MM.1S (cell line): Measurements from ENCODE around the gene ZC2HC1C.

Experiments used
- DNase-seq: peaks from one replicate; pipeline ENCODE4 v3.0.0-alpha.2; 2015
- H2AFZ ChIP-seq: fragments of 300-600 bp; sonication (generic); 2 replicates; pipeline ENCODE4 v1.6.0; 2016; ENCODE audit warnings: antibody characterized with exemption, low read length
- H3F3A ChIP-seq: fragments of 300-600 bp; sonication (generic); 2 replicates; pipeline ENCODE4 v1.6.1; 2016; ENCODE audit warnings: mild to moderate bottlenecking, antibody characterized with exemption, low read length, moderate library complexity, mixed read lengths; ENCODE audit not compliant: insufficient read depth
- H3K27ac ChIP-seq: fragments of 300-600 bp; sonication (generic); 2 replicates; pipeline ENCODE4 v1.5.1; 2016; ENCODE audit warnings: mild to moderate bottlenecking, low read length
- H3K27me3 ChIP-seq: fragments of 300-600 bp; sonication (generic); replicated peaks from 2 replicates; pipeline ENCODE4 v1.6.0; 2016; ENCODE audit warnings: low read length; ENCODE audit not compliant: insufficient read depth
- H3K36me3 ChIP-seq: fragments of 300-600 bp; sonication (generic); replicated peaks from 2 replicates; pipeline ENCODE4 v1.6.1; 2016; ENCODE audit warnings: mild to moderate bottlenecking, low read length, mixed read lengths; ENCODE audit not compliant: insufficient read depth
- H3K4me1 ChIP-seq: fragments of 300-600 bp; sonication (generic); 2 replicates; pipeline ENCODE4 v1.6.1; 2016; ENCODE audit warnings: low read length, mixed read lengths
- H3K4me2 ChIP-seq: fragments of 300-600 bp; sonication (generic); 2 replicates; pipeline ENCODE4 v1.6.0; 2016; ENCODE audit warnings: low read depth, low read length
- H3K4me3 ChIP-seq: fragments of 300-600 bp; sonication (generic); 2 replicates; pipeline ENCODE4 v1.5.1; 2016; ENCODE audit warnings: low read length, mixed read lengths
- H3K79me2 ChIP-seq: fragments of 300-600 bp; sonication (generic); 2 replicates; pipeline ENCODE4 v1.6.1; 2016; ENCODE audit warnings: mixed run types, low read length, mixed read lengths
- H3K9ac ChIP-seq: fragments of 300-600 bp; sonication (generic); 2 replicates; pipeline ENCODE4 v1.6.1; 2016; ENCODE audit warnings: low read length, mixed read lengths
- H3K9me2 ChIP-seq: fragments of 300-600 bp; sonication (generic); replicated peaks from 2 replicates; pipeline ENCODE4 v1.6.1; 2016; ENCODE audit warnings: mild to moderate bottlenecking, low read length, mixed read lengths; ENCODE audit not compliant: insufficient read depth
- H3K9me3 ChIP-seq: fragments of 300-600 bp; sonication (generic); replicated peaks from 2 replicates; pipeline ENCODE4 v1.6.1; 2016; ENCODE audit warnings: mild to moderate bottlenecking, low read length, mixed read lengths; ENCODE audit not compliant: insufficient read depth
- H4K20me1 ChIP-seq: fragments of 300-600 bp; sonication (generic); 2 replicates; pipeline ENCODE4 v1.6.1; 2016; ENCODE audit warnings: mild to moderate bottlenecking, low read length, moderate library complexity, mixed read lengths; ENCODE audit not compliant: insufficient read depth
- EZH2 ChIP-seq: fragments of 300-600 bp; sonication (generic); optimal IDR thresholded peaks from 2 replicates; pipeline ENCODE3; 2017; ENCODE audit warnings: low read depth, mild to moderate bottlenecking, antibody characterized with exemption, low read length, mixed read lengths
- EZH2phosphoT487 ChIP-seq: fragments of 300-600 bp; sonication (generic); IDR thresholded peaks from 2 replicates; pipeline ENCODE4 v1.6.1; 2018; ENCODE audit warnings: antibody characterized with exemption, low read length
- TF ChIP-seq, protein P1 (sequence below): fragments of 300-600 bp; sonication (generic); IDR thresholded peaks from 2 replicates; pipeline ENCODE4 v1.5.1; 2016; ENCODE audit warnings: antibody characterized with exemption, low read length, mixed read lengths

The ZC2HC1C gene

GRCh38 chr14:75121552-75121951 lies 52.1 kb downstream of the ZC2HC1C start:
- Histone ChIP-seq H2AFZ (no peak overlapping the region), H3K9me2 (no peaks in the 10 kb centered on the region), H3K4me2 (no peak overlapping the region), H3K9me3 (no peaks in the 10 kb centered on the region), H3K4me1 (0 out of 2 replicates have a peak, but pooled peaks cover 7% of the 10 kb centered on the region), H4K20me1 (no peaks in the 10 kb centered on the region), H3K27ac (no peak overlapping the region), H3K9ac (no peak overlapping the region), H3K4me3 (no peak overlapping the region), H3K36me3 (no peaks in the 10 kb centered on the region), H3F3A (no peaks in the 10 kb centered on the region), H3K79me2 (peaks cover 10% of the 10 kb centered on the region), H3K27me3 (no peaks in the 10 kb centered on the region)
- TF ChIP-seq, protein P1, sequence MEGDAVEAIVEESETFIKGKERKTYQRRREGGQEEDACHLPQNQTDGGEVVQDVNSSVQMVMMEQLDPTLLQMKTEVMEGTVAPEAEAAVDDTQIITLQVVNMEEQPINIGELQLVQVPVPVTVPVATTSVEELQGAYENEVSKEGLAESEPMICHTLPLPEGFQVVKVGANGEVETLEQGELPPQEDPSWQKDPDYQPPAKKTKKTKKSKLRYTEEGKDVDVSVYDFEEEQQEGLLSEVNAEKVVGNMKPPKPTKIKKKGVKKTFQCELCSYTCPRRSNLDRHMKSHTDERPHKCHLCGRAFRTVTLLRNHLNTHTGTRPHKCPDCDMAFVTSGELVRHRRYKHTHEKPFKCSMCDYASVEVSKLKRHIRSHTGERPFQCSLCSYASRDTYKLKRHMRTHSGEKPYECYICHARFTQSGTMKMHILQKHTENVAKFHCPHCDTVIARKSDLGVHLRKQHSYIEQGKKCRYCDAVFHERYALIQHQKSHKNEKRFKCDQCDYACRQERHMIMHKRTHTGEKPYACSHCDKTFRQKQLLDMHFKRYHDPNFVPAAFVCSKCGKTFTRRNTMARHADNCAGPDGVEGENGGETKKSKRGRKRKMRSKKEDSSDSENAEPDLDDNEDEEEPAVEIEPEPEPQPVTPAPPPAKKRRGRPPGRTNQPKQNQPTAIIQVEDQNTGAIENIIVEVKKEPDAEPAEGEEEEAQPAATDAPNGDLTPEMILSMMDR = no peak
- TF ChIP-seq EZH2phosphoT487 = no peak
- no peak for TF ChIP-seq EZH2
- DNase-seq = no peak

DNA sequence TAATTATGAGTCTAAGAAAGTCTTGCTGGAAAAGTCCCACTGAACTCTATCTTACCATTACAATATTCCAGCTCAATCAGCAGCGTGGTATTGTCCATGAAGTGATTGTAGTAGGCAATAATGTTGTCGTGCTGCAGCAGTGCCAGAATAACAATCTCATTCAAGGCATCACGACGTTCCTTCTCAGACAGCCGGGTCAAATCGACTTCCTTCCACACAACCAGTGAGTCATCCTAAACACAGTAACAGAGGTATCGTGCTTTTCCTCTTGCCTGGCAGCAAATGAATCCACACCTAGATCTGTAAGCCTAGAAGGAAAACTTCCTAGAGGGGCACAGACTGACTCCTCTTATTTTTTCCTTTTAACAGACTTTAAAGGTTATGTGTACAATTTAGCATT lies 54.5 kb downstream of the ZC2HC1C start:
- TF ChIP-seq, protein P1 = no peak
- no peak for TF ChIP-seq EZH2phosphoT487
- TF ChIP-seq EZH2 = no peak
- 0 out of 2 replicates have a peak, but pooled peaks cover 7% of the 10 kb centered on the region for H3K4me1 ChIP-seq
- H3K4me3 ChIP-seq = no peak overlapping the region
- H3K9ac ChIP-seq = no peak overlapping the region
- H3K9me2 ChIP-seq = no peaks in the 10 kb centered on the region
- H3K9me3 ChIP-seq = no peaks in the 10 kb centered on the region
- H3K27ac ChIP-seq = no peak overlapping the region
- DNase-seq = no peak
- H3K4me2 ChIP-seq = no peak overlapping the region
- peaks cover 19% of the 10 kb centered on the region for H3K79me2 ChIP-seq
- no peaks in the 10 kb centered on the region for H3K36me3 ChIP-seq
- H2AFZ ChIP-seq = no peak overlapping the region
- H3F3A ChIP-seq = no peaks in the 10 kb centered on the region
- no peaks in the 10 kb centered on the region for H3K27me3 ChIP-seq
- no peaks in the 10 kb centered on the region for H4K20me1 ChIP-seq

DNA sequence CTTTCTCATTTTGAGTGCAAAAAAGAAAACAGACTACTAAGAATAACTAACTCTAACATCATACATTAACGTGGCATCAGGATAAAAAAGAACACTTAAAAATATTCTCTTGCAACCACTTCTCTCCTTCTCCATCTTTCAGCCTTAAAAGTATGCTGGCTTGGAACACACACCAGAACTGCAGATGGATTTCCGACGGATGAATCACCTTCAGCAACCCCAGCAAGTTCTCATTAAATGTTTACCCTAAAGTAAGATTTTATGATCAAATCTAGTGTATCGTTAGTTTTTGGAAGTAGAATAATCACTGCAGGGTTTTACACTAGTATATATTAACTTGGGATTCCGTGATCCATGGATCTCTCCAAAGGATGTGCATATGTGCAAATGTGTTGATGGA lies 56.2 kb downstream of the ZC2HC1C start:
- peak overlapping the region; percentile 74 for H3K4me2 ChIP-seq

More for the DNA sequence above, 56.2 kb downstream of the ZC2HC1C start:
- H3K36me3 ChIP-seq = no peaks in the 10 kb centered on the region
- H2AFZ ChIP-seq = no peak overlapping the region
- no peaks in the 10 kb centered on the region for H3K9me3 ChIP-seq
- no peak overlapping the region for H3K27ac ChIP-seq
- H3K4me3 ChIP-seq = peak overlapping the region; percentile 76
- H3K9me2 ChIP-seq = no peaks in the 10 kb centered on the region
- H3F3A ChIP-seq = no peaks in the 10 kb centered on the region
- no peak overlapping the region for H3K9ac ChIP-seq
- peaks cover 19% of the 10 kb centered on the region for H3K79me2 ChIP-seq
- H3K27me3 ChIP-seq = no peaks in the 10 kb centered on the region
- TF ChIP-seq EZH2 = no peak
- no peak for TF ChIP-seq EZH2phosphoT487
- TF ChIP-seq, protein P1 = no peak
- no peaks in the 10 kb centered on the region for H4K20me1 ChIP-seq
- no peak for DNase-seq
- 0 out of 2 replicates have a peak, but pooled peaks cover 7% of the 10 kb centered on the region for H3K4me1 ChIP-seq
